Heart left ventricle (tissue), 13 donors: Measurements from ENCODE around the gene BTG2.

Experiments used
- CTCF ChIP-seq, 12 donors: fragments of 200-600 bp; sonication (generic) in 4 of 12; IDR thresholded peaks; one replicate each; pipeline versions ENCODE4 v1.5.0 to v1.8.0; 2018 to 2022; ENCODE audit warnings: antibody characterized with exemption in 12 of 12, mild to moderate bottlenecking in 5 of 12
- POLR2A ChIP-seq, 2 donors: fragments of 450-650 bp; IDR thresholded peaks; one replicate each; pipeline ENCODE4 v1.6.1; 2017; ENCODE audit warnings: antibody characterized with exemption in 2 of 2, mild to moderate bottlenecking in 2 of 2, moderate library complexity in 2 of 2
- donor health status: ischemic (EF 13 %, LVEDD 7.1; RV severe dilation, severe dysfunction).
- donor health status: DM: no; HTN: yes; CAD: no.
- donor health status: DM: no; HTN: no; CAD: no.
- donor health status: ischemic (EF 25% LVEDD 6.9; RV normal size, moderate dysfunction).
- donor health status: ischemic (EF 25% LVEDD 5.7; RV mildly dilated, moderate dysfunction).
- donor health status: ischemic (EF 35%, LVEDD 5.7; RV mildly dilated, moderate dysfunction).
- donor health status: nonischemic (EF 11% LVEDD 7.7; RV severe dilation, severe dysfunction).
- donor health status: DM: yes; HTN: yes; CAD: no.
- donor health status: PGD.
- donor health status: ischemic (EF 29% LVEDD 5.4; RV normal size, mild dysfunction).
- donor health status: nonischemic (EF 23%, LVEDD 6.1; RV moderate dilation, normal function).

DNA sequence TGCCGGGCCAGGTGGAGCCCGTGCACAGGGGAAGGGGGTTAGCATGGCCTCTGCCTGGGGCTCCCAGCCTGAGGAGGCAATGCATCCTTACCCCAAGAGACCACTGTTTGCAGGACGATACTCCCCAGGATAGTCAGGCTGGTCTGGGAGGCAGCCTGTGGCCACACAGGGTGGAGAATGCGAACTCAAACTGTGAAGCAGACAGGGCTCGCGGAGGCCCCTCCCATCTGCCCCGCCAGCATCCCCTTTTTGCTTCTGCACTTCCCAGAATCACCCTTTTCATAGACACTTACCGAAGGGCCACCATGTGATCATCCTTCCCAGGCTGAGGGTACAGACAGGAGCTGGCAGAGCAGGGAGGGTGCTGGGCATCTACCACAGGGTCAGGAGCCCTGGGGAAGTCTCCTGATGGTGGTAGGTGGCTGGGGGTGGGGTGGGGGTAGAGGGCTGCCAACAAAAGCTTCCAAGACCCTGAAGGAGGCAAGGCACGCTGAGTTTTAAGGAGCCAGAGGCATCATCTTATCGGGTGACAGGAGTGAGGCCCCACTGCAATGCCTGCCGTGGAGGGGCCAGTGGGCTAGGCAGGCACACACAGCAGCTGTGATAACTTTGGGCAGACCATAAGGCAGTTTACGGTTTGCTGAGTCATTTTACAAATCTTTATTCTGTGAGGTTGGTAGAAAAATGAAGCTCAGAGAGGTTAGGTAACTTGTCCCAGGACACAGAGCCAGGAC lies 31.3 kb upstream of the BTG2 start:
- no peak for TF ChIP-seq CTCF (IDR thresholded peaks at IDR 0.05)
- TF ChIP-seq POLR2A (IDR thresholded peaks at IDR 0.05) = no peak
